ENCODE results near the gene EGFLAM.

- TF ChIP-seq, protein P1, sequence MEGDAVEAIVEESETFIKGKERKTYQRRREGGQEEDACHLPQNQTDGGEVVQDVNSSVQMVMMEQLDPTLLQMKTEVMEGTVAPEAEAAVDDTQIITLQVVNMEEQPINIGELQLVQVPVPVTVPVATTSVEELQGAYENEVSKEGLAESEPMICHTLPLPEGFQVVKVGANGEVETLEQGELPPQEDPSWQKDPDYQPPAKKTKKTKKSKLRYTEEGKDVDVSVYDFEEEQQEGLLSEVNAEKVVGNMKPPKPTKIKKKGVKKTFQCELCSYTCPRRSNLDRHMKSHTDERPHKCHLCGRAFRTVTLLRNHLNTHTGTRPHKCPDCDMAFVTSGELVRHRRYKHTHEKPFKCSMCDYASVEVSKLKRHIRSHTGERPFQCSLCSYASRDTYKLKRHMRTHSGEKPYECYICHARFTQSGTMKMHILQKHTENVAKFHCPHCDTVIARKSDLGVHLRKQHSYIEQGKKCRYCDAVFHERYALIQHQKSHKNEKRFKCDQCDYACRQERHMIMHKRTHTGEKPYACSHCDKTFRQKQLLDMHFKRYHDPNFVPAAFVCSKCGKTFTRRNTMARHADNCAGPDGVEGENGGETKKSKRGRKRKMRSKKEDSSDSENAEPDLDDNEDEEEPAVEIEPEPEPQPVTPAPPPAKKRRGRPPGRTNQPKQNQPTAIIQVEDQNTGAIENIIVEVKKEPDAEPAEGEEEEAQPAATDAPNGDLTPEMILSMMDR (IDR thresholded peaks at IDR 0.05; ENCODE audit: low read length): no peak
- TF ChIP-seq EZH2 (IDR thresholded peaks at IDR 0.05; ENCODE audit: borderline replicate concordance, low read length): no peak
Observed at GRCh38 chr5:38305148-38305547, 46.8 kb downstream of the EGFLAM start.

All from OCI-LY1 (cell line).